Right atrium auricular region (tissue), 2 donors: ENCODE measurements around the gene GRM1. TPM values are rescaled to one million over a fixed set of nuclear protein-coding genes. Genes with fewer than 3 reads are reported as not detected.

Experiments used
- DNase-seq: peaks from one replicate; pipeline ENCODE4 v3.0.0-alpha.2; 2019; ENCODE audit warnings: low spot score
- H3K27ac ChIP-seq, 2 donors: fragments of 200-600 bp; sonication (generic); 1 replicate in 1 of 2; 2 replicates in 1 of 2; pipeline ENCODE4 v1.5.1; 2016 to 2019
- H3K27me3 ChIP-seq, 2 donors: fragments of 200-600 bp; sonication (generic); one replicate each; pipeline versions ENCODE4 v1.5.1 to v1.6.0; 2017 to 2019
- H3K36me3 ChIP-seq: fragments of 200-600 bp; sonication (generic); one replicate; pipeline ENCODE4 v1.5.1; 2016
- H3K4me1 ChIP-seq, 2 donors: fragments of 200-600 bp; sonication (generic); one replicate each; pipeline versions ENCODE4 v1.5.1 to v1.6.0; 2017 to 2019
- H3K4me3 ChIP-seq, 2 donors: fragments of 200-600 bp; sonication (generic); 1 replicate in 1 of 2; 2 replicates in 1 of 2; pipeline ENCODE4 v1.5.1; 2017 to 2019; ENCODE audit warnings: mild to moderate bottlenecking in 1 of 2, moderate library complexity in 1 of 2
- H3K9me3 ChIP-seq, 2 donors: fragments of 200-600 bp; sonication (generic); one replicate each; pipeline ENCODE4 v1.5.1; 2019
- total RNA-seq, 2 donors: library from RNA; depleted of rRNA; stranded (reverse); fragments of >200 nt; gene quantifications; one replicate each; pipeline ENCODE4 v1.1.0, GENCODE V29; 2016
- TF ChIP-seq, protein P1 (sequence below), 2 donors: fragments of 200-600 bp; sonication (generic); IDR thresholded peaks; one replicate each; pipeline ENCODE4 v1.5.1; 2019; ENCODE audit warnings: antibody characterized with exemption in 2 of 2

GRM1 gene
- total RNA-seq, 2 donors from 2014 or later, result 0.07 to 0.08 TPM

DNA sequence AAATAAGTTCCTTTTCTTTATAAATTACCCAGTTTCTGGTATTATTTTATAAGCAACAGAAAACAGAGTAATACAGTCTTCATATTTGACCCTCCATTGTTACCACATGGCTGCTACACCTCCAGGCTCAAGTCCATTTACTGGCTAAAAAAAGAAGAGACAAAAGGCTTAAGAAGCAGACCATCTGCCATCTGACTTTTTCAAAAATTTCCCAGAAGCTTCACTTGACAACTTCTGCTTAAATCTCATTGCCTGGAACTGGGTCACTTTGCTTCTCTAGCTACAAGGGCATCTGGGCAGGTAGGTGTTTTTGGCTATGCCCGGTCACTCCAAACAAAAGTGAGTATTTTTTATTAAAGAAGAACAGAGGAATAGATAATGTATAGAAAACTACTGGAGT lies 118.0 kb downstream of the GRM1 start:
- no peak for DNase-seq
- H3K27me3 ChIP-seq, result no peaks in the 10 kb centered on the region
- TF ChIP-seq, protein P1, sequence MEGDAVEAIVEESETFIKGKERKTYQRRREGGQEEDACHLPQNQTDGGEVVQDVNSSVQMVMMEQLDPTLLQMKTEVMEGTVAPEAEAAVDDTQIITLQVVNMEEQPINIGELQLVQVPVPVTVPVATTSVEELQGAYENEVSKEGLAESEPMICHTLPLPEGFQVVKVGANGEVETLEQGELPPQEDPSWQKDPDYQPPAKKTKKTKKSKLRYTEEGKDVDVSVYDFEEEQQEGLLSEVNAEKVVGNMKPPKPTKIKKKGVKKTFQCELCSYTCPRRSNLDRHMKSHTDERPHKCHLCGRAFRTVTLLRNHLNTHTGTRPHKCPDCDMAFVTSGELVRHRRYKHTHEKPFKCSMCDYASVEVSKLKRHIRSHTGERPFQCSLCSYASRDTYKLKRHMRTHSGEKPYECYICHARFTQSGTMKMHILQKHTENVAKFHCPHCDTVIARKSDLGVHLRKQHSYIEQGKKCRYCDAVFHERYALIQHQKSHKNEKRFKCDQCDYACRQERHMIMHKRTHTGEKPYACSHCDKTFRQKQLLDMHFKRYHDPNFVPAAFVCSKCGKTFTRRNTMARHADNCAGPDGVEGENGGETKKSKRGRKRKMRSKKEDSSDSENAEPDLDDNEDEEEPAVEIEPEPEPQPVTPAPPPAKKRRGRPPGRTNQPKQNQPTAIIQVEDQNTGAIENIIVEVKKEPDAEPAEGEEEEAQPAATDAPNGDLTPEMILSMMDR (IDR thresholded peaks at IDR 0.05), result no peak
- no peaks in the 10 kb centered on the region for H3K9me3 ChIP-seq
- no peaks in the 10 kb centered on the region for H3K36me3 ChIP-seq
- H3K27ac ChIP-seq, result no peak overlapping the region
- no peak overlapping the region for H3K4me3 ChIP-seq
- H3K4me1 ChIP-seq, result no peaks in the 10 kb centered on the region

DNA sequence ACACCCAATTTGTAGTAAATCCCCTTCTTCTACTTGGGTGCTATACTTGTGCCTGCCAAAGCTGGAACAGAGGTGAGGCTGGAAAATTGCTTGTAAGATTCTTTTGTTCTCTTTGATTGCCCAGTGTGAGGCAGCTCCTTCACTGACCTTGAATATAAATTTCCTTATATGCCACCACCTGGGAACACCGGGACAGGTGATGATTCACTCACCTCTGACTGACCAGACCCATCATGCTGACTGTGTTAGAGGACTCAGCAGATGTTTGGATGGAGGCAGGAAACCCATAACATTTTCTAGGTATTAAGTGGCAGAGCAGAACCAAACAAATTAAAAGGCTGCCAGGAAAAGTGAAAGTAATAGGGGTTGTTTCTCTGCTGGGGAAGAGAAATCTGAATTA lies 120.9 kb downstream of the GRM1 start:
- TF ChIP-seq, protein P1 (IDR thresholded peaks at IDR 0.05), result no peak
- Histone ChIP-seq H3K4me1 (no peaks in the 10 kb centered on the region), H3K36me3 (no peaks in the 10 kb centered on the region), H3K27me3 (no peaks in the 10 kb centered on the region), H3K4me3 (no peak overlapping the region), H3K27ac (no peak overlapping the region), H3K9me3 (no peaks in the 10 kb centered on the region)
- no peak for DNase-seq

DNA sequence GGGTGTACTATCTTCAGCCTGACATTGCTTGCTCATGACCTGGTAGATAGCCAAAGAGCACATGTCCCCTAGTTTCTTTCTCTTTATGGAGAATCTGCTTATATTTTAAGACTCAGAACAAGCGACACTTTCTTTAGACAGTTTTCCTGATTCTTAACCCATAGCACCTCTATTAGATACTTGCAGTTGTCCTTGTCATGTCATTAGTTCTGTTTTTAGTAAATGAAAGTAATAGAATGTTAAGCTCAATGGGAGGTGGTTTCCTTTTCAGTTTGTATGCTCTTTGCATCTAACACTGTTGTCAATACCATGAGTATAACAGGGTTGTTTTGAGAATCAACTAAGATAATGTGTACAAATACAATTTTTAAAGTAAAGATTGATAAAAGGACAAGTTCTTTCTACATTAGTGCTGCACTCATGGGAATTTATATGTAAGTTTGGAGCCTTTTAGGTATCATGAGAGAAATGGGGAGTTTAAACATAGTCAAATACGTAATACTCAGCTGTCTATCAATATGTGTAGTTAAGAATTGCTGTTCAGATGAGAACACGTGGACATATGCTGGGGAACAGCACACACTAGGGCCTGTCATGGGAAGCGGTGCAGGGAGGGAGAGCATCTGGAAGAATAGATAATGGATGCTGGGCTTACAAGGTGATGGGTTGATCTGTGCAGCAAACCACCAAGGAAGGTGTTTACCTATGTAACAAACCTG lies 124.3 kb downstream of the GRM1 start:
- no peaks in the 10 kb centered on the region for H3K27me3 ChIP-seq
- H3K9me3 ChIP-seq, result no peaks in the 10 kb centered on the region
- no peaks in the 10 kb centered on the region for H3K36me3 ChIP-seq
- TF ChIP-seq, protein P1 (IDR thresholded peaks at IDR 0.05), result no peak
- no peak overlapping the region for H3K27ac ChIP-seq
- no peaks in the 10 kb centered on the region for H3K4me1 ChIP-seq
- H3K4me3 ChIP-seq, result no peak overlapping the region
- DNase-seq, result no peak

DNA sequence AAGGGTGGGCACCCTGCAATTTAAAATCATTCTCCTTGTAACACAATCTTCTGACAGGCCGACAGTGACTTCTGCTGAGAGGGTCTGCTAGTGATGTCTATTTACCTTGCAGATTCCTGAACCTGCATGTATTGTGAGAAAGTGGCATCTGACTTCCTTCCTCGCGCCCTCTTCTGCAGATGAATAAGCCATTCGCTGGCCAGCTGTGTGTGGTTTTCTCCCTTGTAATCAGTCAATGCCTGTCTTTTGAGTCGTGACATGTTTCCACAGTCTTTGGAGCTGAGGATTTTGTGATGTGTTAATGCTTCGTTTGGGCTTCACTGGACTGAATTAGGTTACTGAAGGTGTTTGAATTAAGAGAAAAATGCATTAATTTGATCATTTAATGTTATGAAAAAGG lies 125.3 kb downstream of the GRM1 start:
- Histone ChIP-seq H3K4me3 (no peak overlapping the region), H3K9me3 (no peaks in the 10 kb centered on the region), H3K4me1 (no peaks in the 10 kb centered on the region), H3K27me3 (no peaks in the 10 kb centered on the region), H3K27ac (no peak overlapping the region), H3K36me3 (no peaks in the 10 kb centered on the region)
- no peak for DNase-seq
- TF ChIP-seq, protein P1 (IDR thresholded peaks at IDR 0.05), result no peak

DNA sequence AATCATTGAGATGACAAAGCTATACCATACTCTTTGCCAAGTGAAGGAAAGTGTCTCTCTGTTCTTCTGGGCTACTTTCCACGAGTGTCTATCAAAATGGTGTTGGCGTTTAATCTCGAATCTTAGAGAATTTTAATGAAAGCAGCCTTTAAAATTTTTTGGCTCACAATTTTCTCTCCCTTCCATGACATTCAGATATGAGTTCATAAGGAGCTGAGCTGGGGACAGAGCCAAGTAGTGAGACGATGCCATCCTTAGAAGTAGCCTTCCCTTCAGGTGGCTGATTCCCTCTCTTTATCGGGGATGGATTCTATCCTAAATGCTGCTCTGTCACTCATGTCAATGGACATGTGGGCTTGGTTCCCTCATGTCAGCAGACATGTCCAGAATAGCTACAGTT lies 132.8 kb downstream of the GRM1 start:
- Histone ChIP-seq H3K4me1 (no peaks in the 10 kb centered on the region), H3K9me3 (no peaks in the 10 kb centered on the region), H3K4me3 (no peak overlapping the region), H3K27me3 (no peaks in the 10 kb centered on the region), H3K36me3 (no peaks in the 10 kb centered on the region), H3K27ac (no peak overlapping the region)
- TF ChIP-seq, protein P1 (IDR thresholded peaks at IDR 0.05), result no peak
- DNase-seq, result no peak

DNA sequence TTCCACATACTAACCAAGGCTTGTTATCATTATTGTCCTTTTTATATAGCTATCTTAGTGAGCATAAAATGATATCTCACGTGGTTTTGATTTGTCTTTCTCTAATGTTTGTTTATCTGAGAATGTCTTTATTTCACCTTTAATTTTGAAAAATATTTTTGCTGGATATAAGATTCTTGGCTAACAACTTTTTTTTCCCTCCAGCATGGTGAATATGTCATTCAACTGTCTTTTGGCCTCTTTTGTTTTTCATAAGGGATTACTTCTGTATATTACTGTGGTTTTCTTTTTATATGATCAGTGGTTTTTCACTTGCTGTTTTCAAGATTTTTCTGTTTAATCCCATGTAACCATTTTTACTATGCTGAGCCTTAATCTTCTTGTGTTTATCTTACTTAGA lies 141.0 kb downstream of the GRM1 start:
- Histone ChIP-seq H3K9me3 (no peaks in the 10 kb centered on the region), H3K4me3 (no peak overlapping the region), H3K27ac (no peak overlapping the region), H3K4me1 (no peaks in the 10 kb centered on the region), H3K36me3 (no peaks in the 10 kb centered on the region), H3K27me3 (no peaks in the 10 kb centered on the region)
- DNase-seq, result no peak
- TF ChIP-seq, protein P1 (IDR thresholded peaks at IDR 0.05), result no peak
